ENCODE data around the gene C9orf50.

C9orf50 gene

GRCh38 chr9:129629251-129629820, 8.4 kb upstream of the C9orf50 start:
- DNase-seq: no peak

GRCh38 chr9:129628709-129629108, 7.8 kb upstream of the C9orf50 start:
- DNase-seq: no peak

- no peak for DNase-seq
Observed at GRCh38 chr9:129627556-129628440, 6.9 kb upstream of the C9orf50 start.

- DNase-seq: no peak
Observed at GRCh38 chr9:129626625-129627284, 5.9 kb upstream of the C9orf50 start.

GRCh38 chr9:129626079-129626624, 5.3 kb upstream of the C9orf50 start, which contains the start of gene NTMT1:
Gene NTMT1, plus strand, starts transcription at chr9:129626163. Its CDS starts 6,541 bp downstream, at chr9:129632704.
- DNase-seq: peak; percentile 64 to 91 (median 86)

- DNase-seq: peak in 1 of 3 experiments; percentile 48
Observed at GRCh38 chr9:129624947-129625346, 4.0 kb upstream of the C9orf50 start.

- peak; percentile 8 to 74 (median 49) for DNase-seq
Observed at GRCh38 chr9:129624168-129624759, 3.4 kb upstream of the C9orf50 start.

GRCh38 chr9:129623331-129623730, 2.4 kb upstream of the C9orf50 start:
- no peak for DNase-seq

- peak in 2 of 3 experiments; percentile 64 to 71 for DNase-seq
Observed at GRCh38 chr9:129619787-129620668, 873 bp downstream of the C9orf50 start.

- DNase-seq: peak in 2 of 3 experiments; percentile 17 to 52
Observed at GRCh38 chr9:129617167-129617566, 3.7 kb downstream of the C9orf50 start.

- DNase-seq: no peak
Observed at GRCh38 chr9:129615407-129616285, 5.3 kb downstream of the C9orf50 start.

- no peak for DNase-seq
Observed at GRCh38 chr9:129614932-129615331, 6.0 kb downstream of the C9orf50 start.

GRCh38 chr9:129613520-129614175, 7.3 kb downstream of the C9orf50 start:
- peak; percentile 4 to 85 (median 69) for DNase-seq

- peak in 1 of 3 experiments; percentile 48 for DNase-seq
Observed at GRCh38 chr9:129612815-129613519, 7.9 kb downstream of the C9orf50 start.

- no peak for DNase-seq
Observed at GRCh38 chr9:129612123-129612522, 8.8 kb downstream of the C9orf50 start.

GRCh38 chr9:129611307-129611800, 9.5 kb downstream of the C9orf50 start:
- DNase-seq: no peak

- peak; percentile 31 to 77 (median 76) for DNase-seq
Observed at GRCh38 chr9:129610473-129611306, 10.2 kb downstream of the C9orf50 start.

GRCh38 chr9:129610213-129610472, 10.8 kb downstream of the C9orf50 start:
- no peak for DNase-seq
